GM12872 (cell line): ENCODE results near the gene SLC12A3.

ENCODE experiments used
- CTCF ChIP-seq: IDR thresholded peaks from 3 replicates; pipeline ENCODE4 v1.5.1; 2011; ENCODE audit warnings: low read depth, mild to moderate bottlenecking, low read length, moderate library complexity; ENCODE audit not compliant: insufficient read depth

Gene SLC12A3

GRCh38 chr16:56964243-56965148 is 99.5 kb downstream of the SLC12A3 start:
- peak; percentile 99 for TF ChIP-seq CTCF
